T-helper 17 cell (primary cell): ENCODE data around the gene PPP1R7. TPM values are rescaled to one million over a fixed set of nuclear protein-coding genes. Genes with fewer than 3 reads are reported as not detected.
"Not testable (repeated sequence)": the region's sequence is repeated elsewhere in the genome, so short reads cannot be mapped to it uniquely, and the experiment has no call there.

ENCODE experiments used
- ATAC-seq: fragments of 150-1000 bp; cut with Tn5 transposase; 2 replicates; pipeline ENCODE4 v1.10.0; 2021; ENCODE audit warnings: mild to moderate bottlenecking, moderate library complexity
- DNase-seq, 3 donors: peaks; one replicate each; pipeline versions ENCODE4 v3.0.0 to v3.0.0-alpha.2; 2020 to 2021
- H3K9me3 ChIP-seq: one replicate; pipeline ENCODE4 v1.7.0; 2013; ENCODE audit warnings: low read length, mild to moderate bottlenecking; ENCODE audit not compliant: control insufficient read depth, poor library complexity, severe bottlenecking
- H3K27ac Mint-ChIP-seq: one replicate; pipeline ENCODE4 v1.8.0; 2022; ENCODE audit warnings: mild to moderate bottlenecking, moderate library complexity, mixed read lengths
- H3K27me3 Mint-ChIP-seq: one replicate; pipeline ENCODE4 v1.8.0; 2022; ENCODE audit warnings: mixed read lengths
- H3K36me3 Mint-ChIP-seq: one replicate; pipeline ENCODE4 v1.8.0; 2022; ENCODE audit warnings: low read depth, mixed read lengths
- H3K4me1 Mint-ChIP-seq: one replicate; pipeline ENCODE4 v1.8.0; 2022; ENCODE audit warnings: mild to moderate bottlenecking, mixed read lengths
- H3K4me3 Mint-ChIP-seq: one replicate; pipeline ENCODE4 v1.8.0; 2022; ENCODE audit warnings: mild to moderate bottlenecking, moderate library complexity, mixed read lengths
- total RNA-seq, 4 donors: library from RNA in 2 of 4; stranded (reverse) in 2 of 4; gene quantifications; one replicate each; pipeline ENCODE4 v1.2.3 and lab custom pipeline; 2022 to 2026

The PPP1R7 gene, protein sequence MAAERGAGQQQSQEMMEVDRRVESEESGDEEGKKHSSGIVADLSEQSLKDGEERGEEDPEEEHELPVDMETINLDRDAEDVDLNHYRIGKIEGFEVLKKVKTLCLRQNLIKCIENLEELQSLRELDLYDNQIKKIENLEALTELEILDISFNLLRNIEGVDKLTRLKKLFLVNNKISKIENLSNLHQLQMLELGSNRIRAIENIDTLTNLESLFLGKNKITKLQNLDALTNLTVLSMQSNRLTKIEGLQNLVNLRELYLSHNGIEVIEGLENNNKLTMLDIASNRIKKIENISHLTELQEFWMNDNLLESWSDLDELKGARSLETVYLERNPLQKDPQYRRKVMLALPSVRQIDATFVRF
- total RNA-seq, result 10 to 100 TPM; 40.0 to 54.8 TPM
- total RNA-seq (lab: John Stamatoyannopoulos, UW), result 41.9 to 57.1 reads per million in 2 donors

GRCh38 chr2:241149925-241150659, at the start of gene PPP1R7:
PPP1R7 (plus strand) TSS chr2:241150467; CDS start chr2:241150496, 29 bp downstream.
- ATAC-seq, result peak; percentile 84
- H3K36me3 Mint-ChIP-seq, result peaks cover 6% of the 10 kb centered on the region
- H3K4me3 Mint-ChIP-seq, result peak within 1 kb of the TSS; percentile 100
- DNase-seq, result peak; percentile 88 to 95 (median 92)
- H3K27me3 Mint-ChIP-seq, result no peaks in the 10 kb centered on the region
- H3K9me3 ChIP-seq, result no peaks in the 10 kb centered on the region
- H3K4me1 Mint-ChIP-seq, result peaks cover 39% of the 10 kb centered on the region
- peak within 1 kb of the TSS; percentile 99 for H3K27ac Mint-ChIP-seq

DNA sequence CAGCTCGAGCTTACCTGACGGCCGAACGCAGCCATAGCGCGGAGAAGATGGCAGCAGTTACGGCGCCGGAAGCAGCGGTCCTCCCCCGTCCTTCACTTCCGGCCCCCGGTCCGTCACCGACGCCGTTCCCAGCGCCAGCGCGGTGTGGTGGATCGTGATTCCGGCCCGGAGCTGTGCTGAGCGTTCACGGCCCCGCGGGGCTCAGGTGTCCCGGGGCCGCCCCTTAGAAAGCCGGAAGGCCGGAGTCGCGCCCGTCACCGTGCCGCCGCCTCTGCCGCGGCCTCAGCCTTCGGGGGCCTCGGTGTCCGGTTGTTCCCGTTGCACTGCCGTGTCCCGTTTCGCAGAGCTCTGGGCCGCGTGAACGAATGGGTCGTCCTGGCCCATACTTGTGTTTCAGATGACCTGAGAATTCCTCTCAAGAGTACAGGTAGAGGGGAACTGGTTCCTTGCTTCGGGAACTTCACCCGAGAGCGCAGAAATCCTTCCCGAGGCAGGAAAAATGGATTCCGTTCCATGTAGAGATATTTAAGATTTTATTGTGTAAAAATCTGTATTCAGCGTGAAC, 47.9 kb upstream of the PPP1R7 start, which contains the start of gene MTERF4:
MTERF4 (minus strand) TSS at position 49 of the 565 bp plus-strand sequence; CDS start at position 35, 14 bp downstream.
- peaks cover 6% of the 10 kb centered on the region for H3K36me3 Mint-ChIP-seq
- no peaks in the 10 kb centered on the region for H3K27me3 Mint-ChIP-seq
- DNase-seq (peak; percentile 80 to 86 (median 81)), ATAC-seq (peak; percentile 95)
- H3K9me3 ChIP-seq, result no peaks in the 10 kb centered on the region
- H3K4me1 Mint-ChIP-seq, result peaks cover 22% of the 10 kb centered on the region
- peak within 1 kb of the TSS; percentile 98 for H3K27ac Mint-ChIP-seq
- H3K4me3 Mint-ChIP-seq, result peak within 1 kb of the TSS; percentile 94

DNA sequence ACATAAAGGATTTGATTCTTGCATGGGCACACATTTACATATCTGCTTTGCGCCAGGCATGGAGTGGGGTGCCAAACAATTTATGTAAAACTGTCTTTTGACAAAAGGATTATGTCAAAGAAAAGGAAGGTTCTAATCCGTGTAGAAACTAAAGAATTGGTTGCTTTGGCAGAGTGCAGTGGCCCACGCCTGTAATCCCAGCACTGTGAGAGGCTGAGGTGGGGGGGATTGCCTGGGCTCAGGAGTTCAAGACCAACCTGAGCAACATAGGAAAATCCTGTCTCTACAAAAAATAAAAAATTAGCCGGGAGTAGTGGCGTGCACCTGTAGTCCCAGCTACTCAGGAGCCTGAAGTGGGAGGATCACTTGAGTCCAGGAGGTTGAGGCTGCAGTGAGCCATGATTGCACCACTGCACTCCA, 47.1 kb upstream of the PPP1R7 start:
- peak overlapping the region; percentile 98 for H3K27ac Mint-ChIP-seq
- H3K36me3 Mint-ChIP-seq, result peaks cover 6% of the 10 kb centered on the region
- H3K9me3 ChIP-seq, result no peaks in the 10 kb centered on the region
- peaks cover 18% of the 10 kb centered on the region for H3K4me1 Mint-ChIP-seq
- DNase-seq, result no peak
- ATAC-seq, result no peak
- H3K27me3 Mint-ChIP-seq, result no peaks in the 10 kb centered on the region
- H3K4me3 Mint-ChIP-seq, result peak overlapping the region; percentile 94

GRCh38 chr2:241104611-241105010, 45.7 kb upstream of the PPP1R7 start:
- not testable (repeated sequence) for DNase-seq, H3K36me3 Mint-ChIP-seq, H3K9me3 ChIP-seq, H3K27me3 Mint-ChIP-seq, H3K4me3 Mint-ChIP-seq, ATAC-seq
- peak overlapping the region; percentile 98 for H3K27ac Mint-ChIP-seq
- H3K4me1 Mint-ChIP-seq, result peaks cover 19% of the 10 kb centered on the region

- ATAC-seq (no peak), DNase-seq (no peak)
- H3K27me3 Mint-ChIP-seq, result no peaks in the 10 kb centered on the region
- H3K27ac Mint-ChIP-seq, result peak overlapping the region; percentile 88
- H3K36me3 Mint-ChIP-seq, result peaks cover 6% of the 10 kb centered on the region
- H3K4me1 Mint-ChIP-seq, result peaks cover 22% of the 10 kb centered on the region
- no peak overlapping the region for H3K4me3 Mint-ChIP-seq
- no peaks in the 10 kb centered on the region for H3K9me3 ChIP-seq
These were observed 44.6 kb upstream of the PPP1R7 start for GRCh38 chr2:241105641-241106040.

DNA sequence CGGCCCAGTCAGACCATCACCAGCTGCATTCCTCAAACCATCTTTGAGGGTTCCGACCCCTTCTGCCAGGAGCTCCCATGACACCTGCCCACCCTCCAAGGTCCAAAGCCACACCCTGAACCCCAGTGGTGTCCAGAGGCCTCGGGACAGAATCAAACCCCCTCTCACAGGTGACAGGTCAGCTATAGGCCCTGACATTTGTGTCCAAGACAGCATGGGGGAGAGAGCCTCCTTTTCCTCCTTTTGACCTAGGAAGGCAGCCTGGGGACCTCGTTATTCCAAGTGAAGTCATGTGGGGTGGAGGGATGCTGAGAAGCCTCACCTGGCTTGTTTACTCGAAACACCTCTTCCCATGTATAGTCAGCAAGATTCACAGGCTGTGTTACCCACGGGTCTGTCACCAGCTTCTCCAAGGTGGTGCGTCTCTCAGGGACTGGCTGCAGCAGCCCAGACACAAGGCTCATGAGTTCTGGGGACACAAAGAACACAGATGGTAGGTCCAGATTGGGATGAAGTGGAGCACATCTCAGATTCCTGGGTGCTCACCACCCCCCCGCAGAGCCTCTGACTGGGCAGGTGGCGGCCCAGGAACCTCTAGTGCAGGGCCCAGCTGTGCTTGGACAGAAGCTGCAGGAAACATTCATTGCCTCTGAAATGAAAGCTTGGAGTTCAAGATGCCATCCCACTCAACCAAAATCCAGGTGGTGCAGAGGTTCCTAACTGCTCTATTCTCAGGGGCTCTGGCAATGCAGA, 43.1 kb upstream of the PPP1R7 start:
- no peak for ATAC-seq
- H3K27me3 Mint-ChIP-seq, result no peaks in the 10 kb centered on the region
- H3K9me3 ChIP-seq, result no peaks in the 10 kb centered on the region
- H3K4me3 Mint-ChIP-seq, result no peak overlapping the region
- H3K27ac Mint-ChIP-seq, result peak overlapping the region; percentile 88
- H3K4me1 Mint-ChIP-seq, result peaks cover 26% of the 10 kb centered on the region
- peaks cover 5% of the 10 kb centered on the region for H3K36me3 Mint-ChIP-seq
- DNase-seq, result no peak

GRCh38 chr2:241108271-241109209, 41.7 kb upstream of the PPP1R7 start:
- Mint-ChIP-seq H3K27ac (peak overlapping the region; percentile 88), H3K4me1 (peaks cover 26% of the 10 kb centered on the region), H3K4me3 (peak overlapping the region; percentile 80), H3K36me3 (peaks cover 5% of the 10 kb centered on the region), H3K27me3 (no peaks in the 10 kb centered on the region)
- DNase-seq (no peak), ATAC-seq (peak; percentile 24)
- no peaks in the 10 kb centered on the region for H3K9me3 ChIP-seq

GRCh38 chr2:241109210-241110088, 40.8 kb upstream of the PPP1R7 start:
- DNase-seq (no peak), ATAC-seq (no peak)
- no peaks in the 10 kb centered on the region for H3K9me3 ChIP-seq
- Mint-ChIP-seq H3K27ac (peak overlapping the region; percentile 88), H3K4me1 (peaks cover 26% of the 10 kb centered on the region), H3K27me3 (no peaks in the 10 kb centered on the region), H3K4me3 (peak overlapping the region; percentile 80), H3K36me3 (peaks cover 7% of the 10 kb centered on the region)

DNA sequence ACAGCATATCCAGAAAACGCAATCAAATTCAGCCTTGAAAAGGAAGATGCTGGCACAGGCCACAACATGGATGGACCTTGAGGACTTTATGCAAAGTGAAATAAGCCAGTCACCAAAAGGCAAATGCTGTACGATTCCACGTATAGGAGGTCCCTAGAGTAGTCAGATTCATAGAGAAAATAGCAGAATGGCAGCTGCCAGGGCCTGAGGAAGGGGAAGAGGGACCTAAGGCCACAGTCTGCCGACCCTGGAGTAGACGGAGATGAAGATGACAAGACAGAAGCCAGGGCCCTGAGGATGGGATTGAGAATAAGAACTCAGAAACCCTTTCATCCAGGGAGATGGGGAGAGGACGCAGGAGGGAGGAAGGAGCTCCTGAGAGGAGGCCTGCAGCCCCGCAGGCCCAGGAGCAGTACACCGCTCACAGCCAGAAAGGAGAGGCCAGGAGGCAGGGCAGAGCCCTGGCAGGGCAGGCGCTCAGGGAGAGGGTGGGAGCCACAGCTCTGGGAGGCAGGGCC, 40.1 kb upstream of the PPP1R7 start:
- H3K4me3 Mint-ChIP-seq, result peak overlapping the region; percentile 80
- peak overlapping the region; percentile 88 for H3K27ac Mint-ChIP-seq
- peaks cover 11% of the 10 kb centered on the region for H3K36me3 Mint-ChIP-seq
- H3K27me3 Mint-ChIP-seq, result no peaks in the 10 kb centered on the region
- H3K9me3 ChIP-seq, result no peaks in the 10 kb centered on the region
- no peak for DNase-seq
- no peak for ATAC-seq
- peaks cover 26% of the 10 kb centered on the region for H3K4me1 Mint-ChIP-seq

GRCh38 chr2:241110607-241111439, 39.4 kb upstream of the PPP1R7 start:
- DNase-seq, result no peak

More at GRCh38 chr2:241110607-241111439, 39.4 kb upstream of the PPP1R7 start:
- peak; percentile 35 for ATAC-seq
- Mint-ChIP-seq H3K36me3 (peaks cover 11% of the 10 kb centered on the region), H3K4me1 (peaks cover 24% of the 10 kb centered on the region), H3K27ac (peak overlapping the region; percentile 88), H3K27me3 (no peaks in the 10 kb centered on the region), H3K4me3 (peak overlapping the region; percentile 80)
- no peaks in the 10 kb centered on the region for H3K9me3 ChIP-seq
